ENCODE measurements around the gene EVC. TPM values are rescaled to one million over a fixed set of nuclear protein-coding genes. Genes with fewer than 3 reads are reported as not detected.

The EVC gene
- total RNA-seq, 4 donors from 2014 or later: 23.0 to 54.1 (median 30.0) TPM

GRCh38 chr4:5689065-5689464 is 21.9 kb upstream of the EVC start:
- H3K9me3 ChIP-seq: no peaks in the 10 kb centered on the region
- no peak overlapping the region for H3K4me3 ChIP-seq
- H3K4me1 ChIP-seq: no peaks in the 10 kb centered on the region
- H3K27me3 ChIP-seq: no peaks in the 10 kb centered on the region
- peaks cover 82% of the 10 kb centered on the region for H3K36me3 ChIP-seq
- no peak for TF ChIP-seq CTCF (IDR thresholded peaks at IDR 0.05)
- TF ChIP-seq POLR2AphosphoS5 (IDR thresholded peaks at IDR 0.05): no peak
- TF ChIP-seq EP300 (IDR thresholded peaks at IDR 0.05): no peak
- no peak for TF ChIP-seq POLR2A (IDR thresholded peaks at IDR 0.05)
- DNase-seq (ENCODE audit: low spot score in 2 of 2): no peak
- 94% methylated on average over 8 of the region's 8 CpGs for WGBS
- no peak overlapping the region for H3K27ac ChIP-seq

- Histone ChIP-seq H3K27me3 (no peaks in the 10 kb centered on the region), H3K27ac (no peak overlapping the region), H3K4me1 (no peaks in the 10 kb centered on the region), H3K9me3 (no peaks in the 10 kb centered on the region), H3K4me3 (no peak overlapping the region), H3K36me3 (peaks cover 74% of the 10 kb centered on the region)
- 89% methylated on average over 7 of the region's 7 CpGs for WGBS
- TF ChIP-seq EP300 (IDR thresholded peaks at IDR 0.05) (no peak), POLR2AphosphoS5 (IDR thresholded peaks at IDR 0.05) (no peak), POLR2A (IDR thresholded peaks at IDR 0.05) (no peak), CTCF (IDR thresholded peaks at IDR 0.05) (no peak)
- DNase-seq (ENCODE audit: low spot score in 2 of 2): no peak
These were observed 19.4 kb upstream of the EVC start for GRCh38 chr4:5691491-5692132.

GRCh38 chr4:5693871-5694270 is 17.1 kb upstream of the EVC start:
- Histone ChIP-seq H3K9me3 (no peaks in the 10 kb centered on the region), H3K27me3 (no peaks in the 10 kb centered on the region), H3K4me1 (no peaks in the 10 kb centered on the region), H3K36me3 (peaks cover 59% of the 10 kb centered on the region), H3K4me3 (no peak overlapping the region), H3K27ac (no peak overlapping the region)
- DNase-seq (ENCODE audit: low spot score in 2 of 2): no peak
- TF ChIP-seq EP300 (IDR thresholded peaks at IDR 0.05): no peak
- no peak for TF ChIP-seq POLR2AphosphoS5 (IDR thresholded peaks at IDR 0.05)
- no peak for TF ChIP-seq CTCF (IDR thresholded peaks at IDR 0.05)
- no peak for TF ChIP-seq POLR2A (IDR thresholded peaks at IDR 0.05)
- 80% methylated on average over 4 of the region's 4 CpGs for WGBS

- no peaks in the 10 kb centered on the region for H3K27me3 ChIP-seq
- peaks cover 41% of the 10 kb centered on the region for H3K36me3 ChIP-seq
- no peaks in the 10 kb centered on the region for H3K9me3 ChIP-seq
- TF ChIP-seq POLR2A (IDR thresholded peaks at IDR 0.05) (no peak), EP300 (IDR thresholded peaks at IDR 0.05) (no peak), CTCF (IDR thresholded peaks at IDR 0.05) (no peak), POLR2AphosphoS5 (IDR thresholded peaks at IDR 0.05) (no peak)
- WGBS: 90% methylated on average over 10 of the region's 11 CpGs
- H3K4me3 ChIP-seq: no peak overlapping the region
- no peak for DNase-seq (ENCODE audit: low spot score in 2 of 2)
- no peaks in the 10 kb centered on the region for H3K4me1 ChIP-seq
- no peak overlapping the region for H3K27ac ChIP-seq
These were observed 14.7 kb upstream of the EVC start for GRCh38 chr4:5696341-5696740.

GRCh38 chr4:5700459-5700858 is 10.5 kb upstream of the EVC start:
- Histone ChIP-seq H3K4me1 (peaks cover 6% of the 10 kb centered on the region), H3K27ac (no peak overlapping the region), H3K36me3 (peaks cover 14% of the 10 kb centered on the region), H3K9me3 (no peaks in the 10 kb centered on the region), H3K4me3 (no peak overlapping the region), H3K27me3 (no peaks in the 10 kb centered on the region)
- no peak for DNase-seq (ENCODE audit: low spot score in 2 of 2)
- WGBS: 86% methylated on average over 5 of the region's 5 CpGs
- TF ChIP-seq EP300 (IDR thresholded peaks at IDR 0.05) (no peak), CTCF (IDR thresholded peaks at IDR 0.05) (no peak), POLR2AphosphoS5 (IDR thresholded peaks at IDR 0.05) (no peak), POLR2A (IDR thresholded peaks at IDR 0.05) (no peak)

Measured in suprapubic skin (tissue), 4 donors.